Measurements from ENCODE around the gene PPP1R15B.

Gene PPP1R15B

GRCh38 chr1:204407295-204407971, 4.2 kb downstream of the PPP1R15B start:
- no peak for DNase-seq
- intact Hi-C loops (cut with DNase I) = no loop called here

- no peak for DNase-seq
- intact Hi-C loops (cut with DNase I) = no loop called here
Measured at GRCh38 chr1:204406621-204407020, 5.0 kb downstream of the PPP1R15B start.

GRCh38 chr1:204405988-204406387, 5.6 kb downstream of the PPP1R15B start:
- no peak for DNase-seq
- intact Hi-C loops (cut with DNase I) = no loop called here

GRCh38 chr1:204404629-204405028, 7.0 kb downstream of the PPP1R15B start:
- intact Hi-C loops (cut with DNase I) = loop anchor here (5.0 kb wide), 1 partner anchor 242 kb away; no protein-coding TSS in a partner anchor
- no peak for DNase-seq

GRCh38 chr1:204402391-204402790, 9.2 kb downstream of the PPP1R15B start:
- intact Hi-C loops (cut with DNase I) = loop anchor here (5.0 kb wide), 1 partner anchor 240 kb away; no protein-coding TSS in a partner anchor
- no peak for DNase-seq

- intact Hi-C loops (cut with DNase I) = loop anchor here (5.0 kb wide), 1 partner anchor 239 kb away; no protein-coding TSS in a partner anchor
- no peak for DNase-seq
Measured at GRCh38 chr1:204401730-204402129, 9.9 kb downstream of the PPP1R15B start.

- intact Hi-C loops (cut with DNase I) = loop anchor here (5.0 kb wide), 1 partner anchor 239 kb away; no protein-coding TSS in a partner anchor
- DNase-seq = no peak
Measured at GRCh38 chr1:204400882-204401510, 10.6 kb downstream of the PPP1R15B start.

GRCh38 chr1:204398197-204399125, 13.2 kb downstream of the PPP1R15B start:
- intact Hi-C loops (cut with DNase I) = no loop called here
- DNase-seq = peak in 4 of 10 donors; percentile 29 to 49 (median 36)

- intact Hi-C loops (cut with DNase I) = no loop called here
- DNase-seq = no peak
Measured at GRCh38 chr1:204396015-204396583, 15.5 kb downstream of the PPP1R15B start.

- intact Hi-C loops (cut with DNase I) = no loop called here
- no peak for DNase-seq
Measured at GRCh38 chr1:204391629-204392028, 20.0 kb downstream of the PPP1R15B start.

- intact Hi-C loops (cut with DNase I) = no loop called here
- no peak for DNase-seq
Measured at GRCh38 chr1:204390751-204391466, 20.7 kb downstream of the PPP1R15B start.

- intact Hi-C loops (cut with DNase I) = no loop called here
- DNase-seq = no peak
Measured at GRCh38 chr1:204385727-204386126, 25.9 kb downstream of the PPP1R15B start.

GRCh38 chr1:204384636-204385352, 26.8 kb downstream of the PPP1R15B start:
- intact Hi-C loops (cut with DNase I) = no loop called here

GRCh38 chr1:204383163-204383904, 28.3 kb downstream of the PPP1R15B start:
- intact Hi-C loops (cut with DNase I) = no loop called here

More at GRCh38 chr1:204384636-204385352, 26.8 kb downstream of the PPP1R15B start:
- DNase-seq = peak in 8 of 10 donors; percentile 52 to 93 (median 65)

GRCh38 chr1:204382714-204383083, 28.9 kb downstream of the PPP1R15B start:
- no peak for DNase-seq
- intact Hi-C loops (cut with DNase I) = no loop called here

More at GRCh38 chr1:204383163-204383904, 28.3 kb downstream of the PPP1R15B start:
- no peak for DNase-seq

GRCh38 chr1:204380293-204380831, 31.3 kb downstream of the PPP1R15B start:
- no peak for DNase-seq
- intact Hi-C loops (cut with DNase I) = no loop called here

- intact Hi-C loops (cut with DNase I) = no loop called here
- DNase-seq = peak in 6 of 10 donors; percentile 25 to 89 (median 61)
Measured at GRCh38 chr1:204377800-204378668, 33.6 kb downstream of the PPP1R15B start.
